NOMO-1 (cell line): ENCODE data around the gene RABL6.
"Not testable (repeated sequence)": the region's sequence is repeated elsewhere in the genome, so short reads cannot be mapped to it uniquely, and the experiment has no call there.

Source experiments
- DNase-seq, 2 experiments: peaks; one replicate each; lab custom pipeline; 2025; ENCODE audit not compliant: unreplicated experiment in 2 of 2; lab: John Stamatoyannopoulos, UW

The RABL6 gene

GRCh38 chr9:136856079-136856476 is 48.3 kb downstream of the RABL6 start:
- no peak for DNase-seq

GRCh38 chr9:136856541-136857141 is 48.9 kb downstream of the RABL6 start:
- DNase-seq = no peak

GRCh38 chr9:136857166-136857565 is 49.4 kb downstream of the RABL6 start:
- no peak for DNase-seq

GRCh38 chr9:136857581-136858412 is 50.0 kb downstream of the RABL6 start:
- no peak for DNase-seq

- no peak for DNase-seq
These were observed 50.7 kb downstream of the RABL6 start for GRCh38 chr9:136858452-136858843.

- no peak for DNase-seq
These were observed 51.4 kb downstream of the RABL6 start for GRCh38 chr9:136858844-136859757.

GRCh38 chr9:136860529-136860928 is 52.8 kb downstream of the RABL6 start:
- DNase-seq = no peak

- DNase-seq = no peak
These were observed 53.5 kb downstream of the RABL6 start for GRCh38 chr9:136860933-136861873.

- no peak for DNase-seq
These were observed 54.2 kb downstream of the RABL6 start for GRCh38 chr9:136861874-136862457.

GRCh38 chr9:136862849-136863622 is 55.3 kb downstream of the RABL6 start:
- no peak for DNase-seq

- no peak for DNase-seq
These were observed 56.0 kb downstream of the RABL6 start for GRCh38 chr9:136863623-136864273.

GRCh38 chr9:136865041-136865767 is 57.5 kb downstream of the RABL6 start:
- no peak for DNase-seq

- no peak for DNase-seq
These were observed 58.0 kb downstream of the RABL6 start for GRCh38 chr9:136865768-136866103.

GRCh38 chr9:136866898-136867421 is 59.2 kb downstream of the RABL6 start:
- not testable (repeated sequence) for DNase-seq

GRCh38 chr9:136867480-136867879 is 59.7 kb downstream of the RABL6 start:
- no peak for DNase-seq

- DNase-seq = no peak
These were observed 60.2 kb downstream of the RABL6 start for GRCh38 chr9:136867917-136868316.

- no peak for DNase-seq
These were observed 60.9 kb downstream of the RABL6 start for GRCh38 chr9:136868644-136869043.

- DNase-seq = not testable (repeated sequence)
These were observed 61.9 kb downstream of the RABL6 start for GRCh38 chr9:136869611-136870010.
